Lower lobe of right lung (tissue), 2 donors: ENCODE results near the gene HIRIP3. TPM values are rescaled to one million over a fixed set of nuclear protein-coding genes. Genes with fewer than 3 reads are reported as not detected.

Source experiments
- ATAC-seq, 2 donors: fragments of 200-7000 bp; cut with Tn5 transposase; one replicate each; pipeline ENCODE4 v1.9.1; 2020 to 2022; ENCODE audit warnings: mild to moderate bottlenecking in 2 of 2, moderate library complexity in 2 of 2
- DNase-seq: peaks from one replicate; pipeline ENCODE4 v3.0.0-alpha.2; 2020
- H3K27ac ChIP-seq: fragments of 200-600 bp; one replicate; pipeline ENCODE4 v1.8.0; 2022
- H3K27me3 ChIP-seq: fragments of 200-600 bp; one replicate; pipeline ENCODE4 v1.8.0; 2022; ENCODE audit warnings: low read depth
- H3K36me3 ChIP-seq: fragments of 200-600 bp; one replicate; pipeline ENCODE4 v1.8.0; 2022; ENCODE audit warnings: mild to moderate bottlenecking
- H3K4me1 ChIP-seq: fragments of 200-600 bp; one replicate; pipeline ENCODE4 v1.8.0; 2022
- H3K4me3 ChIP-seq: fragments of 200-600 bp; one replicate; pipeline ENCODE4 v1.8.0; 2022; ENCODE audit warnings: mild to moderate bottlenecking
- H3K9me3 ChIP-seq: fragments of 200-600 bp; one replicate; pipeline ENCODE4 v1.8.0; 2022
- CTCF ChIP-seq: fragments of 200-600 bp; IDR thresholded peaks from one replicate; pipeline ENCODE4 v1.8.0; 2022; ENCODE audit warnings: antibody characterized with exemption, mild to moderate bottlenecking
- intact Hi-C: fragments of 100-400 bp; cut with DNase I; formaldehyde crosslinking; loops from one replicate; pipeline ENCODE4 v1.11.0; 2022
- total RNA-seq: library from RNA; stranded (reverse); fragmentation: NEBNext Ultra II Directional; extraction: Animal tissue kit (Norgen Biotek cat#: 25700); gene quantifications from one replicate; pipeline ENCODE4 v1.2.1, GENCODE V29; 2021
- donor health status: DM: no; HTN: yes; CAD: no; lungs with severe emphysema.

Gene HIRIP3
- total RNA-seq, 1 donor from 2014 or later, result 22.1 TPM

GRCh38 chr16:29992344-29992967, 3.0 kb downstream of the HIRIP3 start:
- Histone ChIP-seq H3K4me3 (no peak overlapping the region), H3K27ac (no peak overlapping the region), H3K36me3 (peaks cover 65% of the 10 kb centered on the region), H3K4me1 (peaks cover 54% of the 10 kb centered on the region), H3K9me3 (no peaks in the 10 kb centered on the region), H3K27me3 (no peaks in the 10 kb centered on the region)
- no peak for ATAC-seq
- no peak for TF ChIP-seq CTCF
- no peak for DNase-seq
- intact Hi-C loops, result no loop called here

GRCh38 chr16:29991571-29991904, 3.9 kb downstream of the HIRIP3 start:
- no peak for TF ChIP-seq CTCF
- Histone ChIP-seq H3K4me1 (peaks cover 55% of the 10 kb centered on the region), H3K36me3 (peaks cover 74% of the 10 kb centered on the region)

GRCh38 chr16:29990883-29991570, 4.4 kb downstream of the HIRIP3 start:
- DNase-seq (no peak), ATAC-seq (no peak)
- Histone ChIP-seq H3K4me3 (no peak overlapping the region), H3K27me3 (no peaks in the 10 kb centered on the region), H3K9me3 (no peaks in the 10 kb centered on the region), H3K4me1 (peaks cover 55% of the 10 kb centered on the region), H3K36me3 (peaks cover 79% of the 10 kb centered on the region), H3K27ac (peak overlapping the region; percentile 41)
- intact Hi-C loops, result no loop called here
- TF ChIP-seq CTCF, result no peak

More at GRCh38 chr16:29991571-29991904, 3.9 kb downstream of the HIRIP3 start:
- Histone ChIP-seq H3K9me3 (no peaks in the 10 kb centered on the region), H3K27ac (no peak overlapping the region), H3K27me3 (no peaks in the 10 kb centered on the region), H3K4me3 (no peak overlapping the region)
- ATAC-seq, result no peak
- DNase-seq, result no peak
- intact Hi-C loops, result no loop called here

GRCh38 chr16:29990034-29990433, 5.4 kb downstream of the HIRIP3 start:
- H3K27ac ChIP-seq, result peak overlapping the region; percentile 76
- no peaks in the 10 kb centered on the region for H3K27me3 ChIP-seq
- ATAC-seq, result peak; percentile 78 to 81
- H3K9me3 ChIP-seq, result no peaks in the 10 kb centered on the region
- H3K36me3 ChIP-seq, result peaks cover 89% of the 10 kb centered on the region
- H3K4me3 ChIP-seq, result peak overlapping the region; percentile 2
- TF ChIP-seq CTCF, result no peak
- DNase-seq, result peak; percentile 54
- intact Hi-C loops, result no loop called here
- peaks cover 61% of the 10 kb centered on the region for H3K4me1 ChIP-seq

- TF ChIP-seq CTCF, result no peak
- Histone ChIP-seq H3K9me3 (no peaks in the 10 kb centered on the region), H3K27me3 (no peaks in the 10 kb centered on the region), H3K27ac (peak overlapping the region; percentile 76), H3K4me3 (peak overlapping the region; percentile 38), H3K4me1 (peaks cover 59% of the 10 kb centered on the region), H3K36me3 (peaks cover 96% of the 10 kb centered on the region)
- peak; percentile 77 for DNase-seq
- intact Hi-C loops, result no loop called here
- ATAC-seq, result peak; percentile 75 to 80
These were observed 6.1 kb downstream of the HIRIP3 start for GRCh38 chr16:29989111-29989858.
